Spinal cord (tissue), 10 donors: ENCODE measurements around the gene WNT5B. TPM values are rescaled to one million over a fixed set of nuclear protein-coding genes. Genes with fewer than 3 reads are reported as not detected.

Source experiments
- DNase-seq, 6 donors: peaks; one replicate each; pipeline versions ENCODE4 v3.0.0 to v3.0.0-alpha.2; 2013 to 2015; ENCODE audit warnings: low spot score in 6 of 6, low read depth in 4 of 6
- H3K27ac ChIP-seq: one replicate; pipeline ENCODE4 v1.5.1; 2013; ENCODE audit warnings: low read depth, low read length, control low read depth
- H3K27me3 ChIP-seq: one replicate; pipeline ENCODE4 v1.6.1; 2013; ENCODE audit warnings: low read length; ENCODE audit not compliant: control insufficient read depth, insufficient read depth
- H3K36me3 ChIP-seq: one replicate; pipeline ENCODE4 v1.6.1; 2013; ENCODE audit warnings: low read length; ENCODE audit not compliant: control insufficient read depth, insufficient read depth
- H3K4me1 ChIP-seq: one replicate; pipeline ENCODE4 v1.6.1; 2013; ENCODE audit warnings: low read length; ENCODE audit not compliant: control insufficient read depth, insufficient read depth
- H3K4me3 ChIP-seq: one replicate; pipeline ENCODE4 v1.5.1; 2013; ENCODE audit warnings: low read depth, low read length, control low read depth
- H3K9me3 ChIP-seq: one replicate; pipeline ENCODE4 v1.6.1; 2013; ENCODE audit warnings: low read length; ENCODE audit not compliant: control insufficient read depth, insufficient read depth
- WGBS: methylation state at CpG from one replicate; pipeline ENCODE4 v1.1.5; 2013; ENCODE audit warnings: missing lambda C conversion rate; ENCODE audit not compliant: insufficient coverage; 5-methylcytosine and 5-hydroxymethylcytosine counted together
- polyA plus RNA-seq, 2 donors: library from polyadenylated mRNA; unstranded; fragments of 120-200 nt; gene quantifications; one replicate each; pipeline ENCODE4 v1.2.1, GENCODE V29; 2013; ENCODE audit not compliant: insufficient read length in 2 of 2
- total RNA-seq, 2 donors: library from RNA; depleted of rRNA in 1 of 2; stranded (reverse); fragments of 120-200 nt in 1 of 2; fragments of >200 nt in 1 of 2; gene quantifications; one replicate each; pipeline versions ENCODE4 v1.2.3 to v1.2.4, GENCODE V29; 2013 to 2014
- donor health status: healthy.

The WNT5B gene
- total and polyA plus RNA-seq, 4 donors, result 10.3 to 14.3 (median 13.2) TPM

GRCh38 chr12:1644534-1645438 lies 15.8 kb downstream of the WNT5B start:
- DNase-seq, result peak in 5 of 6 donors; percentile 77 to 99 (median 85)
- WGBS, result 8% methylated on average over 13 of the region's 15 CpGs
- peak overlapping the region; percentile 71 for H3K27ac ChIP-seq
- H3K36me3 ChIP-seq, result peaks cover 22% of the 10 kb centered on the region
- H3K9me3 ChIP-seq, result no peaks in the 10 kb centered on the region
- peaks cover 22% of the 10 kb centered on the region for H3K27me3 ChIP-seq
- H3K4me3 ChIP-seq, result no peak overlapping the region
- peaks cover 43% of the 10 kb centered on the region for H3K4me1 ChIP-seq

DNA sequence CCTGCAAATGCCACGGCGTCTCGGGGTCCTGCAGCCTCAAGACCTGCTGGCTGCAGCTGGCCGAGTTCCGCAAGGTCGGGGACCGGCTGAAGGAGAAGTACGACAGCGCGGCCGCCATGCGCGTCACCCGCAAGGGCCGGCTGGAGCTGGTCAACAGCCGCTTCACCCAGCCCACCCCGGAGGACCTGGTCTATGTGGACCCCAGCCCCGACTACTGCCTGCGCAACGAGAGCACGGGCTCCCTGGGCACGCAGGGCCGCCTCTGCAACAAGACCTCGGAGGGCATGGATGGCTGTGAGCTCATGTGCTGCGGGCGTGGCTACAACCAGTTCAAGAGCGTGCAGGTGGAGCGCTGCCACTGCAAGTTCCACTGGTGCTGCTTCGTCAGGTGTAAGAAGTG lies 16.8 kb downstream of the WNT5B start:
- Histone ChIP-seq H3K4me3 (no peak overlapping the region), H3K36me3 (peaks cover 19% of the 10 kb centered on the region), H3K4me1 (peaks cover 38% of the 10 kb centered on the region), H3K27me3 (peaks cover 22% of the 10 kb centered on the region), H3K27ac (no peak overlapping the region), H3K9me3 (no peaks in the 10 kb centered on the region)
- WGBS, result 96% methylated on average over 28 of the region's 29 CpGs
- no peak for DNase-seq

GRCh38 chr12:1646569-1647284 lies 17.7 kb downstream of the WNT5B start:
- H3K4me1 ChIP-seq, result peaks cover 38% of the 10 kb centered on the region
- 93% methylated on average over 19 of the region's 21 CpGs for whole genome bisulfite sequencing
- H3K9me3 ChIP-seq, result no peaks in the 10 kb centered on the region
- H3K4me3 ChIP-seq, result no peak overlapping the region
- H3K27ac ChIP-seq, result no peak overlapping the region
- no peak for DNase-seq
- peaks cover 22% of the 10 kb centered on the region for H3K36me3 ChIP-seq
- peaks cover 22% of the 10 kb centered on the region for H3K27me3 ChIP-seq

- Histone ChIP-seq H3K9me3 (no peaks in the 10 kb centered on the region), H3K27me3 (peaks cover 20% of the 10 kb centered on the region), H3K4me3 (no peak overlapping the region), H3K36me3 (peaks cover 22% of the 10 kb centered on the region), H3K4me1 (peaks cover 37% of the 10 kb centered on the region), H3K27ac (no peak overlapping the region)
- no peak for DNase-seq
- 92% methylated on average over 3 of the region's 3 CpGs for WGBS
These were observed 18.2 kb downstream of the WNT5B start for GRCh38 chr12:1647285-1647669.

GRCh38 chr12:1650260-1650977 lies 21.4 kb downstream of the WNT5B start:
- DNase-seq, result peak in 1 of 6 donors; percentile 68
- 47% methylated on average over 5 of the region's 5 CpGs for WGBS
- Histone ChIP-seq H3K27me3 (peaks cover 15% of the 10 kb centered on the region), H3K36me3 (peaks cover 19% of the 10 kb centered on the region), H3K4me3 (no peak overlapping the region), H3K9me3 (no peaks in the 10 kb centered on the region), H3K27ac (no peak overlapping the region), H3K4me1 (peaks cover 7% of the 10 kb centered on the region)

GRCh38 chr12:1650978-1651361 lies 21.9 kb downstream of the WNT5B start:
- whole genome bisulfite sequencing, result 55% methylated on average over 3 of the region's 6 CpGs
- H3K27me3 ChIP-seq, result peaks cover 15% of the 10 kb centered on the region
- no peak overlapping the region for H3K27ac ChIP-seq
- H3K4me3 ChIP-seq, result no peak overlapping the region
- no peaks in the 10 kb centered on the region for H3K9me3 ChIP-seq
- peaks cover 14% of the 10 kb centered on the region for H3K36me3 ChIP-seq
- DNase-seq, result no peak
- H3K4me1 ChIP-seq, result peaks cover 2% of the 10 kb centered on the region

DNA sequence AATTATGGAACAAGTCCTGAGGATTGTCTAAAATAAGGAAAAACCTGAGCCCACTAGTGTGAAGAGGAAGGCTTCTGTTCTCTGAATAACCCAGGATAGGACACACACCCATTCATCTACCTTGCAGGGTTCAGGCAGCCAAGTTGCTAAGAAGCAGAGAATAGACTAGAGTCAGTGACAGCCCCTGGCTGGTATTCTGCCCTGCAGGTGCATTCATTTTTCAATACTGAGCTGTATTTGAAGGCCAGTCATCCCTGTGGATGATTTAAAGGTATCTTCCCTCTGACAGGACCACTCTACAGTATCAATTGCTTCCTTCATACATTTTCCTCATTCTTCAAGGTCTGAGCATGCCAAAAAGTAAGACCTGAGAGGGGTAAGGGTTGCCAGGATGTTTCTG lies 22.9 kb downstream of the WNT5B start:
- H3K4me3 ChIP-seq, result no peak overlapping the region
- DNase-seq, result no peak
- H3K4me1 ChIP-seq, result no peaks in the 10 kb centered on the region
- H3K27ac ChIP-seq, result no peak overlapping the region
- H3K9me3 ChIP-seq, result no peaks in the 10 kb centered on the region
- H3K36me3 ChIP-seq, result peaks cover 6% of the 10 kb centered on the region
- H3K27me3 ChIP-seq, result peaks cover 9% of the 10 kb centered on the region

- Histone ChIP-seq H3K36me3 (peaks cover 2% of the 10 kb centered on the region), H3K27me3 (no peaks in the 10 kb centered on the region), H3K9me3 (no peaks in the 10 kb centered on the region), H3K27ac (no peak overlapping the region), H3K4me1 (peaks cover 9% of the 10 kb centered on the region), H3K4me3 (no peak overlapping the region)
- DNase-seq, result no peak
- 89% methylated on average over 5 of the region's 6 CpGs for WGBS
These were observed 26.3 kb downstream of the WNT5B start for GRCh38 chr12:1655225-1655788.

DNA sequence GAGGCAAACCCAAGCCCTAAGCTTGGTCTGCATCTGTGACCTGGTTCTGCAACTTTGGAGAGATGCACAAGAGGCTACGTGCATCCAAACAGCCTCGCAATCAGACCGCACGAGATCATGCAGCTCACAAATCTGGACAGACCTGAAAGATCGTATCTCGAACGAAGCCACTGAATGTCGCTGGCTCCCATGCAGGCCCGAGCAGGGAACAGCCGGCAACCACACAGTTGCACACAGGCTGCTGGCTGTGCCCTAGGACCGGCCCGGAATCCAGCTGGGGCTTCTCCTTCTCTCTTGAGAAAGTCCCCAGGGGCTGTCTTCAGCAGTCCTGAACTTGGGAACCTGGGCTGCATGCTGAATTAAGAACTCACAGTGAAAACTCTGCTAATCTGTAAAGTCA lies 27.9 kb downstream of the WNT5B start:
- no peaks in the 10 kb centered on the region for H3K36me3 ChIP-seq
- no peaks in the 10 kb centered on the region for H3K9me3 ChIP-seq
- no peak for DNase-seq
- peaks cover 18% of the 10 kb centered on the region for H3K4me1 ChIP-seq
- WGBS, result 87% methylated on average over 12 of the region's 12 CpGs
- no peaks in the 10 kb centered on the region for H3K27me3 ChIP-seq
- no peak overlapping the region for H3K4me3 ChIP-seq
- no peak overlapping the region for H3K27ac ChIP-seq
